HepG2 (cell line): ENCODE data around the gene GTF3C5. TPM values are rescaled to one million over a fixed set of nuclear protein-coding genes. Genes with fewer than 3 reads are reported as not detected.

Source experiments
- POLR2G ChIP-seq: fragments of 200-400 bp; formaldehyde crosslinking; IDR thresholded peaks from 2 replicates; pipeline ENCODE4 v1.6.1; 2018; ENCODE audit warnings: mild to moderate bottlenecking, low read depth, low read length, moderate library complexity
- RFX5 ChIP-seq: IDR thresholded peaks from 2 replicates; pipeline ENCODE4 v1.6.1; 2011; ENCODE audit warnings: low read depth, low read length, improper control_type of control experiment
- SKI ChIP-seq: fragments of 450-650 bp; IDR thresholded peaks from one replicate; pipeline ENCODE4 v1.6.1; 2018; ENCODE audit warnings: mild to moderate bottlenecking; ENCODE audit not compliant: partially characterized antibody
- TCF7 ChIP-seq: sonication (generic); IDR thresholded peaks from 2 replicates; pipeline ENCODE4 v1.6.1; 2016; ENCODE audit warnings: antibody characterized with exemption, low read depth
- ZMYM4 ChIP-seq: sonication (generic); formaldehyde crosslinking; IDR thresholded peaks from 2 replicates; pipeline ENCODE4 v1.8.1; 2023; ENCODE audit warnings: mild to moderate bottlenecking, missing genetic modification reagents
- ZNF350 ChIP-seq: sonication (generic); formaldehyde crosslinking; IDR thresholded peaks from 2 replicates; pipeline ENCODE4 v1.4.0; 2020; ENCODE audit warnings: mild to moderate bottlenecking, low read depth, missing genetic modification reagents, borderline replicate concordance
- ZNF501 ChIP-seq: sonication (generic); formaldehyde crosslinking; IDR thresholded peaks from 2 replicates; pipeline ENCODE4 v1.5.1; 2020; ENCODE audit warnings: mild to moderate bottlenecking, moderate library complexity, missing genetic modification reagents
- ZNF607 ChIP-seq: sonication (generic); formaldehyde crosslinking; IDR thresholded peaks from 2 replicates; pipeline ENCODE4 v1.5.1; 2020; ENCODE audit warnings: missing genetic modification reagents, mild to moderate bottlenecking, borderline replicate concordance
- ZNF790 ChIP-seq: sonication (generic); formaldehyde crosslinking; IDR thresholded peaks from 2 replicates; pipeline ENCODE4 v1.8.0; 2022; ENCODE audit warnings: missing genetic modification reagents, mild to moderate bottlenecking, borderline replicate concordance
- ZNF792 ChIP-seq: IDR thresholded peaks from 2 replicates; pipeline ENCODE4 v1.6.1; 2016
- polyA plus RNA-seq, 8 experiments: library from polyadenylated mRNA; depleted of rRNA in 3 of 8; stranded (reverse) in 7 of 8; unstranded in 1 of 8; fragments of >200 nt; fragmentation: Illumina TruSeq in 4 of 8; extraction: Trizol in 4 of 8; gene quantifications; 2 replicates each; pipeline versions ENCODE4 v1.2.1 to v1.2.3, GENCODE V29; 2011 to 2016; ENCODE audit warnings: low read depth in 4 of 8, missing spikeins in 1 of 8, mixed read lengths in 1 of 8; ENCODE audit not compliant: insufficient read depth in 1 of 8
- total RNA-seq, 5 experiments: library from RNA; depleted of rRNA; stranded (reverse); fragments of >200 nt; fragmentation: Illumina TruSeq; extraction: Trizol; gene quantifications; 2 replicates each; pipeline ENCODE4 v1.2.3, GENCODE V29; 2016; ENCODE audit warnings: low read depth in 1 of 5
- TF ChIP-seq, protein P1 (sequence below): sonication (generic); formaldehyde crosslinking; IDR thresholded peaks from 2 replicates; pipeline ENCODE4 v1.9.0; 2021; ENCODE audit warnings: mild to moderate bottlenecking, missing genetic modification reagents
- TF ChIP-seq, protein P2 (sequence below): sonication (generic); formaldehyde crosslinking; IDR thresholded peaks from 2 replicates; pipeline ENCODE4 v1.5.0; 2020; ENCODE audit warnings: mild to moderate bottlenecking, missing genetic modification reagents, moderate library complexity
- TF ChIP-seq, protein P3 (sequence below): sonication (generic); formaldehyde crosslinking; IDR thresholded peaks from 2 replicates; pipeline ENCODE4 v1.5.0; 2020; ENCODE audit warnings: missing genetic modification reagents
- TF ChIP-seq, protein P4 (sequence below): sonication (generic); formaldehyde crosslinking; IDR thresholded peaks from 2 replicates; pipeline ENCODE4 v1.5.1; 2020; ENCODE audit warnings: mild to moderate bottlenecking, missing genetic modification reagents, borderline replicate concordance

GTF3C5 gene
- total and polyA plus RNA-seq, 2 of the 13 experiments (the other 11 are each of a cell fraction or from before 2014, with no cell fraction given): 66.9 to 92.6 TPM

DNA sequence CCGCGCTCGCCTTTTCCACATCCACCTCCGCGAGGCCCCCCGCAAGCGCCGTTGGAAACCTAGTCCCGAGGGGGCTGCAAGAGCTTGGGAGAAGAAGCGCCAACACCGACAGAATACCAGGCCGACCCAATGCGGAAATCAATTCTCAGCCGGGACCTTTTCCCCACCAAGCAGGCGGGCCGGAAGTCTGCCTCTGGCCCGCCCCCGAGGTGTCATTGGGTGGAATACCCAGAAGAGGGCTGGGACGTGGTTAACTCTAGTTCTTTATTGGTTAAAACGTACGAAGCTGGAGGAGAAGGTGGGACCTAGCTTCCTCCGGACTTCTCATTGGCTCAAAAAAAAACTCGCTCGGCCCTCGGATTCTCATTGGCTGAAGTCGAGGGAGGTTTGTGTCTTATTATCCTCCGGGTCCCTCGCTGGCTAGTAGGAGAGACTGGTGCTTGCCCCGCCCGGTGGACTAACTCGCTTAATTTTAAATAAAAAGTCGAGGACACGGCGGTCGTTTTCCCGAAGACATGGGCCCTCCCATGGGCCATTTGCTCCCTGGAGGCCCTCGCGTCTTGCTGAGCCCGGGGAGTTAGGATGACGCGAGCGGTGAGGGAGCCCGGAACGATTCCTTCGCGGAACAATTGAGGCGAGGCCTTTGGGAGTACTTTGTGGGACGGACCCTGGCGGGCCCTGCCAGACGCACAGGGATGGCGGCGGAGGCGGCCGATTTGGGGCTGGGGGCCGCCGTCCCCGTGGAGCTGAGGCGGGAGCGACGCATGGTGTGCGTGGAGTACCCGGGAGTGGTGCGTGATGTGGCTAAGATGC lies at the start of gene GTF3C5 (continued):
- TF ChIP-seq, protein P1, sequence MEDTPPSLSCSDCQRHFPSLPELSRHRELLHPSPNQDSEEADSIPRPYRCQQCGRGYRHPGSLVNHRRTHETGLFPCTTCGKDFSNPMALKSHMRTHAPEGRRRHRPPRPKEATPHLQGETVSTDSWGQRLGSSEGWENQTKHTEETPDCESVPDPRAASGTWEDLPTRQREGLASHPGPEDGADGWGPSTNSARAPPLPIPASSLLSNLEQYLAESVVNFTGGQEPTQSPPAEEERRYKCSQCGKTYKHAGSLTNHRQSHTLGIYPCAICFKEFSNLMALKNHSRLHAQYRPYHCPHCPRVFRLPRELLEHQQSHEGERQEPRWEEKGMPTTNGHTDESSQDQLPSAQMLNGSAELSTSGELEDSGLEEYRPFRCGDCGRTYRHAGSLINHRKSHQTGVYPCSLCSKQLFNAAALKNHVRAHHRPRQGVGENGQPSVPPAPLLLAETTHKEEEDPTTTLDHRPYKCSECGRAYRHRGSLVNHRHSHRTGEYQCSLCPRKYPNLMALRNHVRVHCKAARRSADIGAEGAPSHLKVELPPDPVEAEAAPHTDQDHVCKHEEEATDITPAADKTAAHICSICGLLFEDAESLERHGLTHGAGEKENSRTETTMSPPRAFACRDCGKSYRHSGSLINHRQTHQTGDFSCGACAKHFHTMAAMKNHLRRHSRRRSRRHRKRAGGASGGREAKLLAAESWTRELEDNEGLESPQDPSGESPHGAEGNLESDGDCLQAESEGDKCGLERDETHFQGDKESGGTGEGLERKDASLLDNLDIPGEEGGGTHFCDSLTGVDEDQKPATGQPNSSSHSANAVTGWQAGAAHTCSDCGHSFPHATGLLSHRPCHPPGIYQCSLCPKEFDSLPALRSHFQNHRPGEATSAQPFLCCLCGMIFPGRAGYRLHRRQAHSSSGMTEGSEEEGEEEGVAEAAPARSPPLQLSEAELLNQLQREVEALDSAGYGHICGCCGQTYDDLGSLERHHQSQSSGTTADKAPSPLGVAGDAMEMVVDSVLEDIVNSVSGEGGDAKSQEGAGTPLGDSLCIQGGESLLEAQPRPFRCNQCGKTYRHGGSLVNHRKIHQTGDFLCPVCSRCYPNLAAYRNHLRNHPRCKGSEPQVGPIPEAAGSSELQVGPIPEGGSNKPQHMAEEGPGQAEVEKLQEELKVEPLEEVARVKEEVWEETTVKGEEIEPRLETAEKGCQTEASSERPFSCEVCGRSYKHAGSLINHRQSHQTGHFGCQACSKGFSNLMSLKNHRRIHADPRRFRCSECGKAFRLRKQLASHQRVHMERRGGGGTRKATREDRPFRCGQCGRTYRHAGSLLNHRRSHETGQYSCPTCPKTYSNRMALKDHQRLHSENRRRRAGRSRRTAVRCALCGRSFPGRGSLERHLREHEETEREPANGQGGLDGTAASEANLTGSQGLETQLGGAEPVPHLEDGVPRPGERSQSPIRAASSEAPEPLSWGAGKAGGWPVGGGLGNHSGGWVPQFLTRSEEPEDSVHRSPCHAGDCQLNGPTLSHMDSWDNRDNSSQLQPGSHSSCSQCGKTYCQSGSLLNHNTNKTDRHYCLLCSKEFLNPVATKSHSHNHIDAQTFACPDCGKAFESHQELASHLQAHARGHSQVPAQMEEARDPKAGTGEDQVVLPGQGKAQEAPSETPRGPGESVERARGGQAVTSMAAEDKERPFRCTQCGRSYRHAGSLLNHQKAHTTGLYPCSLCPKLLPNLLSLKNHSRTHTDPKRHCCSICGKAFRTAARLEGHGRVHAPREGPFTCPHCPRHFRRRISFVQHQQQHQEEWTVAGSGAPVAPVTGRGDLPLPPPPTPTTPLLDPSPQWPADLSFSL (CRISPR knock-in tag): no peak
- TF ChIP-seq RFX5 (no peak), ZMYM4 (peak; percentile 60), ZNF790 (CRISPR knock-in tag) (peak; percentile 61; the same call in 1 of the 2 replicates), POLR2G (peak; percentile 80), TCF7 (no peak), ZNF607 (peak; percentile 34; the same call in 1 of the 2 replicates), ZNF501 (CRISPR knock-in tag) (peak; percentile 93), SKI (peak; percentile 81), ZNF350 (CRISPR knock-in tag) (peak; percentile 67; the same call in 1 of the 2 replicates), ZNF792 (peak; percentile 81; the same call in 1 of the 2 replicates)
- TF ChIP-seq, protein P2, sequence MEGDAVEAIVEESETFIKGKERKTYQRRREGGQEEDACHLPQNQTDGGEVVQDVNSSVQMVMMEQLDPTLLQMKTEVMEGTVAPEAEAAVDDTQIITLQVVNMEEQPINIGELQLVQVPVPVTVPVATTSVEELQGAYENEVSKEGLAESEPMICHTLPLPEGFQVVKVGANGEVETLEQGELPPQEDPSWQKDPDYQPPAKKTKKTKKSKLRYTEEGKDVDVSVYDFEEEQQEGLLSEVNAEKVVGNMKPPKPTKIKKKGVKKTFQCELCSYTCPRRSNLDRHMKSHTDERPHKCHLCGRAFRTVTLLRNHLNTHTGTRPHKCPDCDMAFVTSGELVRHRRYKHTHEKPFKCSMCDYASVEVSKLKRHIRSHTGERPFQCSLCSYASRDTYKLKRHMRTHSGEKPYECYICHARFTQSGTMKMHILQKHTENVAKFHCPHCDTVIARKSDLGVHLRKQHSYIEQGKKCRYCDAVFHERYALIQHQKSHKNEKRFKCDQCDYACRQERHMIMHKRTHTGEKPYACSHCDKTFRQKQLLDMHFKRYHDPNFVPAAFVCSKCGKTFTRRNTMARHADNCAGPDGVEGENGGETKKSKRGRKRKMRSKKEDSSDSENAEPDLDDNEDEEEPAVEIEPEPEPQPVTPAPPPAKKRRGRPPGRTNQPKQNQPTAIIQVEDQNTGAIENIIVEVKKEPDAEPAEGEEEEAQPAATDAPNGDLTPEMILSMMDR (CRISPR knock-in tag): no peak
- TF ChIP-seq, protein P3, sequence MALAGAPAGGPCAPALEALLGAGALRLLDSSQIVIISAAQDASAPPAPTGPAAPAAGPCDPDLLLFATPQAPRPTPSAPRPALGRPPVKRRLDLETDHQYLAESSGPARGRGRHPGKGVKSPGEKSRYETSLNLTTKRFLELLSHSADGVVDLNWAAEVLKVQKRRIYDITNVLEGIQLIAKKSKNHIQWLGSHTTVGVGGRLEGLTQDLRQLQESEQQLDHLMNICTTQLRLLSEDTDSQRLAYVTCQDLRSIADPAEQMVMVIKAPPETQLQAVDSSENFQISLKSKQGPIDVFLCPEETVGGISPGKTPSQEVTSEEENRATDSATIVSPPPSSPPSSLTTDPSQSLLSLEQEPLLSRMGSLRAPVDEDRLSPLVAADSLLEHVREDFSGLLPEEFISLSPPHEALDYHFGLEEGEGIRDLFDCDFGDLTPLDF (CRISPR knock-in tag): peak; percentile 87
- TF ChIP-seq, protein P4, sequence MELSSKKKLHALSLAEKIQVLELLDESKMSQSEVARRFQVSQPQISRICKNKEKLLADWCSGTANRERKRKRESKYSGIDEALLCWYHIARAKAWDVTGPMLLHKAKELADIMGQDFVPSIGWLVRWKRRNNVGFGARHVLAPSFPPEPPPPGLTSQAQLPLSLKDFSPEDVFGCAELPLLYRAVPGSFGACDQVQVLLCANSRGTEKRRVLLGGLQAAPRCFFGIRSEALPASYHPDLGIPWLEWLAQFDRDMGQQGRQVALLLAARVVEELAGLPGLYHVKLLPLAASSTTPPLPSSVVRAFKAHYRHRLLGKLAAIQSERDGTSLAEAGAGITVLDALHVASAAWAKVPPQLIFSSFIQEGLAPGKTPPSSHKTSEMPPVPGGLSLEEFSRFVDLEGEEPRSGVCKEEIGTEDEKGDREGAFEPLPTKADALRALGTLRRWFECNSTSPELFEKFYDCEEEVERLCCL (CRISPR knock-in tag): peak; percentile 86; the same call in 1 of the 2 replicates
